ENCODE data around the gene GARNL3. TPM values are rescaled to one million over a fixed set of nuclear protein-coding genes. Genes with fewer than 3 reads are reported as not detected.

The GARNL3 gene
- total RNA-seq, 2 donors from 2014 or later: 34.2 to 34.4 TPM

DNA sequence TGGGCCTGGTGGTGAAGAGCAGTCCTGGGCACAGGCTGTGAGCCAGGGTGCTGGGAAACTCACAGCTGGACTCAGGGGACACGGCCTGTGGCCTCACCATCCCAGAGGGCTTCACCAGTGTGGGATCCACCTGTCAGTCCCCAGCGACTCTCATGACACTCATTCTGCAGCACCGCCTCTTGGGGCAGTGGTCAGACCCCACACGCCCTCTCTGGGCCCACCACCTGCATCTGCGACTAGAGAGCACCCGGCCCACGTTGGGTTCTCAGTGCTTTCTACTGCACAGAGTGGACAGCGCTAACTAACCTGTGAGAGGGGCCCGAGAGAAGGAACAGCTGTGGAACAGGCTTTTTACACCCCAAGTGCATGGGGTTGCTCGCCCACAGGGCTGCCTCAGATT, 45.8 kb upstream of the GARNL3 start:
- Histone ChIP-seq H3K27ac (no peak overlapping the region), H3K4me3 (no peak overlapping the region), H3K9me3 (no peaks in the 10 kb centered on the region), H3K27me3 (replicated peaks; ENCODE audit: insufficient read depth) (no peaks in the 10 kb centered on the region), H3K4me1 (replicated peaks) (no peaks in the 10 kb centered on the region), H3K36me3 (no peaks in the 10 kb centered on the region)
- WGBS: 79% methylated on average over 10 of the region's 10 CpGs
- TF ChIP-seq POLR2AphosphoS5 (IDR thresholded peaks at IDR 0.05): no peak
- TF ChIP-seq POLR2A (IDR thresholded peaks at IDR 0.05): no peak
- TF ChIP-seq, protein P1, sequence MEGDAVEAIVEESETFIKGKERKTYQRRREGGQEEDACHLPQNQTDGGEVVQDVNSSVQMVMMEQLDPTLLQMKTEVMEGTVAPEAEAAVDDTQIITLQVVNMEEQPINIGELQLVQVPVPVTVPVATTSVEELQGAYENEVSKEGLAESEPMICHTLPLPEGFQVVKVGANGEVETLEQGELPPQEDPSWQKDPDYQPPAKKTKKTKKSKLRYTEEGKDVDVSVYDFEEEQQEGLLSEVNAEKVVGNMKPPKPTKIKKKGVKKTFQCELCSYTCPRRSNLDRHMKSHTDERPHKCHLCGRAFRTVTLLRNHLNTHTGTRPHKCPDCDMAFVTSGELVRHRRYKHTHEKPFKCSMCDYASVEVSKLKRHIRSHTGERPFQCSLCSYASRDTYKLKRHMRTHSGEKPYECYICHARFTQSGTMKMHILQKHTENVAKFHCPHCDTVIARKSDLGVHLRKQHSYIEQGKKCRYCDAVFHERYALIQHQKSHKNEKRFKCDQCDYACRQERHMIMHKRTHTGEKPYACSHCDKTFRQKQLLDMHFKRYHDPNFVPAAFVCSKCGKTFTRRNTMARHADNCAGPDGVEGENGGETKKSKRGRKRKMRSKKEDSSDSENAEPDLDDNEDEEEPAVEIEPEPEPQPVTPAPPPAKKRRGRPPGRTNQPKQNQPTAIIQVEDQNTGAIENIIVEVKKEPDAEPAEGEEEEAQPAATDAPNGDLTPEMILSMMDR (IDR thresholded peaks at IDR 0.05): no peak
- intact Hi-C loops (cut with DNase I): no loop called here
- DNase-seq (ENCODE audit: low spot score): no peak

DNA sequence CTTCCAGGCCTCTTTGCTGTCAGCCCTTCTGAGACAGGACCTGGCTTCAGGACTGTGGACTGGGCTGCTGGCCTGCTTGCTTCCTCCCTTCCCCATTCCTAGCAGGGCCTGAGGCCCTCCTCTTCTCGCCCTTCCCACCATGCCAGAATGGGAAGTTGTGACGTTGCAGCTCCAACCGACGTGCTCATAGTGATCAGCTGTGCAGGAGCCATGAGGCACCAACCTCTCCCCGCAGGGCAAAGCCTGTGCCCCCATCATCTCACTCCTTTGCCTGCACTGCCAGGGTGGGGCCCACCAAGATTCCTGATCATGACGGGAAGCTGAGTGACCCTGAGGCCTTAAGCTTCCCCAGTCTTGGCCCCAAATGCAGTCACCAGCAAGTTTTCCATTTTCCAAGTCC, 45.1 kb upstream of the GARNL3 start:
- DNase-seq (ENCODE audit: low spot score): no peak
- no peaks in the 10 kb centered on the region for H3K36me3 ChIP-seq
- TF ChIP-seq POLR2A (IDR thresholded peaks at IDR 0.05): no peak
- TF ChIP-seq, protein P1 (IDR thresholded peaks at IDR 0.05): no peak
- no peak for TF ChIP-seq POLR2AphosphoS5 (IDR thresholded peaks at IDR 0.05)
- no peak overlapping the region for H3K27ac ChIP-seq
- intact Hi-C loops (cut with DNase I): no loop called here
- no peaks in the 10 kb centered on the region for H3K9me3 ChIP-seq
- H3K4me3 ChIP-seq: no peak overlapping the region
- H3K4me1 ChIP-seq (replicated peaks): no peaks in the 10 kb centered on the region
- WGBS: 72% methylated on average over 6 of the region's 6 CpGs
- H3K27me3 ChIP-seq (replicated peaks; ENCODE audit: insufficient read depth): no peaks in the 10 kb centered on the region

DNA sequence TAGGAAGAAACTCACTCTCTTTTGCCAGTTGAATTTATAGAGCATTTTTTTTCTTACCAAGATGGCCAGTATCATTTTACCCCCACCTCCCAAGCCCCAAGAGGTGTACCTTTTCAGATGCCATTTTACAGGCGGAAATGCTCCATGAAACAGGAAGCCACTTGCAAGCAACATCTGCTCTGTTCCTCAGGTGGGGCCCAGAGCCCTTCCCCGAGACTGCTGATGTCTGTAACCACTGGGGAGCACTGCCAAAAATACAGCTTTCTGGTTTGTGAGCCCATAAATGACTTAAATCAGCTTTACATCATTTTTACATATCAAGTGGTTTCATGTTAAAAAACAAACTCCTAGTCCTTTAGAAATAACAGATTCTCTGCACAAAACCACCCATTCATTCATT, 42.9 kb upstream of the GARNL3 start:
- WGBS: 76% methylated on average over 2 of the region's 2 CpGs
- H3K4me3 ChIP-seq: no peak overlapping the region
- H3K4me1 ChIP-seq (replicated peaks): no peaks in the 10 kb centered on the region
- H3K9me3 ChIP-seq: no peaks in the 10 kb centered on the region
- H3K36me3 ChIP-seq: no peaks in the 10 kb centered on the region
- intact Hi-C loops (cut with DNase I): loop anchor here (5.0 kb wide), 1 partner anchor 176 kb away; the partner anchor contains the start of gene SLC2A8
- no peaks in the 10 kb centered on the region for H3K27me3 ChIP-seq (replicated peaks; ENCODE audit: insufficient read depth)
- DNase-seq (ENCODE audit: low spot score): no peak
- no peak for TF ChIP-seq POLR2AphosphoS5 (IDR thresholded peaks at IDR 0.05)
- no peak for TF ChIP-seq POLR2A (IDR thresholded peaks at IDR 0.05)
- TF ChIP-seq, protein P1 (IDR thresholded peaks at IDR 0.05): no peak
- no peak overlapping the region for H3K27ac ChIP-seq

DNA sequence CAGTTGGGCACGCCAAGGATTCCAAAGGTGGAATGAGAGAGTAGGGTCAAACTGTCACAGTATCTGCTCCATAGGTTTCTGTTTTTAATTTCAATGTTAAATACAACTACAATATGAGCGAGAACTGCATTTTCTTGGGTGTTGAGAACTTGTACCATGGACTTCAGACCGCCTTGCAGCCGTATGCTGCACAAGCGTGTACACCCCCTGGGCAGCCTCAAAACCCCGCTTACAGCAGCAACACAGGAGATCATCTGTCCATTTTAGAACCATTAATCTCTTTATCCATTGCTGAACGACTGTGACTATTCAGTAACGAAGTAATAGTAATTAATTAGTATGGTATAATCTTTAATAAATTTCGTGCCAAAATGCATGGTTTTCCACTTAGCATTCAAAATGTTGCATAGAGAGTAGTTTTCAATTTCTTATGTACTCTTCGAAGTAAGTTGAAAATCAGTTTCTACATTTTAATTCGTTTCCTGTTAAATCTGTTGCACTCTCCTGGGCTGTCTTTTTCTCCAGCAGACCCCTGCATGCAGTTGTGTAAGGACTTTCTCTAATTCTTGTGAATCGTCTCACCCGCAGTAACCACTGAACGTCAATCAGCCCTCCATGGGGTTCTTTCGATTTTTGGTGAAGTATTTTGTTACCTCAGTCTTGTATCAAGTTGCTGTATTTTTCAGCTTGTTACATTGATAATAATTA, 42.0 kb upstream of the GARNL3 start:
- Histone ChIP-seq H3K36me3 (no peaks in the 10 kb centered on the region), H3K4me1 (replicated peaks) (no peaks in the 10 kb centered on the region), H3K4me3 (no peak overlapping the region), H3K9me3 (no peaks in the 10 kb centered on the region), H3K27ac (no peak overlapping the region), H3K27me3 (replicated peaks; ENCODE audit: insufficient read depth) (no peaks in the 10 kb centered on the region)
- intact Hi-C loops (cut with DNase I): loop anchor here (5.0 kb wide), 1 partner anchor 175 kb away; the partner anchor contains the start of gene SLC2A8
- DNase-seq (ENCODE audit: low spot score): no peak
- WGBS: 81% methylated on average over 15 of the region's 15 CpGs
- TF ChIP-seq POLR2A (IDR thresholded peaks at IDR 0.05) (no peak), POLR2AphosphoS5 (IDR thresholded peaks at IDR 0.05) (no peak)
- TF ChIP-seq, protein P1 (IDR thresholded peaks at IDR 0.05): no peak

DNA sequence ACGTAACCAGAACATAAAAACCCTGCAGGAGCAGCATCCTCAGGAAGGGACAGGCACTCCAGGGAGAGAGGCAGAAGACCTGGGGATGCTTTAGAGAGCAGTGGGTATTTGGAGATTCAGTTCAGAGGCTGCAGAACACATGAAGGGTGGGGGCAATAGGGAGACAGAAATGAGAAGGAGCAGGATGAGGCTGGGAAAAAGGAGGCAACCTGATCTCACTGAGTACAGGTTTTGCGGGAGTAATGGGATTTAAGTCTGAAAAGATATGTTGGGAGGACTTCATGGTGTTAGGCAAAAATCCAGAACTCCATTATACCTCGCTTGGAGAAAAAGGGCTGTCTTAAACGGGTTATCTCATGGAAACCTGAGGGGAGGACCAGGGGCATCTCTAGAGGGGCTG, 41.3 kb upstream of the GARNL3 start:
- intact Hi-C loops (cut with DNase I): loop anchor here (5.0 kb wide), 1 partner anchor 174 kb away; the partner anchor contains the start of gene SLC2A8
- no peaks in the 10 kb centered on the region for H3K9me3 ChIP-seq
- H3K36me3 ChIP-seq: no peaks in the 10 kb centered on the region
- no peak for DNase-seq (ENCODE audit: low spot score)
- WGBS: 34% methylated on average over 4 of the region's 4 CpGs
- H3K4me3 ChIP-seq: no peak overlapping the region
- no peaks in the 10 kb centered on the region for H3K4me1 ChIP-seq (replicated peaks)
- H3K27me3 ChIP-seq (replicated peaks; ENCODE audit: insufficient read depth): no peaks in the 10 kb centered on the region
- no peak overlapping the region for H3K27ac ChIP-seq
- TF ChIP-seq POLR2AphosphoS5 (IDR thresholded peaks at IDR 0.05) (no peak), POLR2A (IDR thresholded peaks at IDR 0.05) (no peak)
- TF ChIP-seq, protein P1 (IDR thresholded peaks at IDR 0.05): no peak
